Measurements from ENCODE around the gene BRF1. TPM values are rescaled to one million over a fixed set of nuclear protein-coding genes. Genes with fewer than 3 reads are reported as not detected.

BRF1 gene
- total RNA-seq, 1 experiment from 2014 or later = 41.8 TPM

- DNase-seq (ENCODE audit: low spot score) = no peak
- POLR2A ChIA-PET (ENCODE audit: low non-redundant PET) = no interaction called here
- no peak overlapping the region for H3K4me3 ChIP-seq (ENCODE audit: low read depth, low read length, poor library complexity, severe bottlenecking)
- H3K36me3 ChIP-seq (ENCODE audit: insufficient read depth, low read length, poor library complexity, severe bottlenecking) = no peaks in the 10 kb centered on the region
- no peaks in the 10 kb centered on the region for H3K4me1 ChIP-seq (ENCODE audit: insufficient read depth, low read length, poor library complexity, severe bottlenecking)
- intact Hi-C loops (cut with micrococcal nuclease; ENCODE audit: unreplicated experiment) = no loop called here
- CTCF ChIA-PET = no interaction called here
- H3K9me3 ChIP-seq (ENCODE audit: low read depth, low read length, poor library complexity, severe bottlenecking) = no peaks in the 10 kb centered on the region
- TF ChIP-seq CTCF (conservative IDR thresholded peaks at IDR 0.05; ENCODE audit: low read depth, low read length) = no peak
- TF ChIP-seq EZH2 (IDR thresholded peaks at IDR 0.05; ENCODE audit: borderline replicate concordance, low read depth, low read length, poor library complexity, severe bottlenecking) = no peak
- BruUV-seq (replicated peaks) = no TSS peak
- no peak overlapping the region for H3K27ac ChIP-seq (ENCODE audit: low read depth, low read length, poor library complexity, severe bottlenecking)
- no peaks in the 10 kb centered on the region for H3K27me3 ChIP-seq (replicated peaks; ENCODE audit: insufficient read depth, low read depth, low read length, poor library complexity)
These were observed 59.2 kb downstream of the BRF1 start for GRCh38 chr14:105241641-105242040.

GRCh38 chr14:105240811-105241576 is 59.8 kb downstream of the BRF1 start:
- BruUV-seq (replicated peaks) = no TSS peak
- intact Hi-C loops (cut with micrococcal nuclease; ENCODE audit: unreplicated experiment) = no loop called here
- ChIA-PET POLR2A (ENCODE audit: low non-redundant PET) (no interaction called here), CTCF (no interaction called here)
- H3K4me3 ChIP-seq (ENCODE audit: low read depth, low read length, poor library complexity, severe bottlenecking) = no peak overlapping the region
- H3K36me3 ChIP-seq (ENCODE audit: insufficient read depth, low read length, poor library complexity, severe bottlenecking) = no peaks in the 10 kb centered on the region
- TF ChIP-seq EZH2 (IDR thresholded peaks at IDR 0.05; ENCODE audit: borderline replicate concordance, low read depth, low read length, poor library complexity, severe bottlenecking) (no peak), CTCF (conservative IDR thresholded peaks at IDR 0.05; ENCODE audit: low read depth, low read length) (no peak)
- no peaks in the 10 kb centered on the region for H3K4me1 ChIP-seq (ENCODE audit: insufficient read depth, low read length, poor library complexity, severe bottlenecking)
- H3K27ac ChIP-seq (ENCODE audit: low read depth, low read length, poor library complexity, severe bottlenecking) = no peak overlapping the region
- no peaks in the 10 kb centered on the region for H3K27me3 ChIP-seq (replicated peaks; ENCODE audit: insufficient read depth, low read depth, low read length, poor library complexity)
- H3K9me3 ChIP-seq (ENCODE audit: low read depth, low read length, poor library complexity, severe bottlenecking) = no peaks in the 10 kb centered on the region
- no peak for DNase-seq (ENCODE audit: low spot score)

- POLR2A ChIA-PET (ENCODE audit: low non-redundant PET) = no interaction called here
- no peaks in the 10 kb centered on the region for H3K4me1 ChIP-seq (ENCODE audit: insufficient read depth, low read length, poor library complexity, severe bottlenecking)
- intact Hi-C loops (cut with micrococcal nuclease; ENCODE audit: unreplicated experiment) = no loop called here
These were observed 71.6 kb downstream of the BRF1 start for GRCh38 chr14:105229099-105229655.

More at GRCh38 chr14:105229099-105229655, 71.6 kb downstream of the BRF1 start:
- DNase-seq (ENCODE audit: low spot score) = no peak
- H3K36me3 ChIP-seq (ENCODE audit: insufficient read depth, low read length, poor library complexity, severe bottlenecking) = no peaks in the 10 kb centered on the region
- H3K9me3 ChIP-seq (ENCODE audit: low read depth, low read length, poor library complexity, severe bottlenecking) = no peaks in the 10 kb centered on the region
- H3K27ac ChIP-seq (ENCODE audit: low read depth, low read length, poor library complexity, severe bottlenecking) = no peak overlapping the region
- CTCF ChIA-PET = no interaction called here
- H3K4me3 ChIP-seq (ENCODE audit: low read depth, low read length, poor library complexity, severe bottlenecking) = no peak overlapping the region
- no TSS peak for BruUV-seq (replicated peaks)
- TF ChIP-seq CTCF (conservative IDR thresholded peaks at IDR 0.05; ENCODE audit: low read depth, low read length) (no peak), EZH2 (IDR thresholded peaks at IDR 0.05; ENCODE audit: borderline replicate concordance, low read depth, low read length, poor library complexity, severe bottlenecking) (no peak)
- H3K27me3 ChIP-seq (replicated peaks; ENCODE audit: insufficient read depth, low read depth, low read length, poor library complexity) = no peaks in the 10 kb centered on the region

Measured in A673 (cell line).